ENCODE measurements around the gene NCOA4. TPM values are rescaled to one million over a fixed set of nuclear protein-coding genes. Genes with fewer than 3 reads are reported as not detected.

The NCOA4 gene
- total RNA-seq, 1 donor from 2014 or later = 191 TPM

DNA sequence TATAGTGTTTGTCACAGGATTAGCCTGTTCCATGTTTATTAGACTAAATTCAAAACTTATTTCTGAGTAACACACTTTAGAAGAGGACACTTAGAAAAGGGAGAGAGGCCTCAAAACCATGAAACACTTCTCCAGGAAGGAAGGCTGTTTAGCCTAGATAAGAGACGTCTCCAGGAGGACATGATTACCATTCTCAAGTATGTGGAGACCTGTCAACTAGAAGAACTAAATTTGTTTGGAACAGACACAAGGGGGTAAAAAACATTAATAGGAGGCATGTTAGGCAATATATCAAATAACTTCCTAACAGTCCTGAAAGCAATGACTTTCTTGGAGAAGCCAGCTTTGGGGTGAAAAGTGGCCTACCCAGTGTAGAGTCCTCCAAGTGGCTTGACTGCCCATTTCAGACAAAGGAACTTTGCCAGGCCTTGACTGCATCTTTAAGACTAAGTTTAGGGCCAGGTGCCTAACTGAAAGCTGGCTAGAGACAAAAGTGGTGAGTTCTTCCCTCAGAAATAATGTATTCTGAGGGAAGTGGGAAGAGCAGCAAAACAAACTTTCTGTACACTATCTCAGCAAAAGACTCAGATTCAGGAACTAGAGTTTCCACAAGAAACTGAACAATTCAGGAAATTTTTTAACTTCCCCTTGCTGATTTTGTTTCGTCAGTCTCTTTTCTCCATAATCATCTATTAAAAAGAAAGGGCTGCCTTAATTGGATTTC, 11.8 kb downstream of the NCOA4 start:
- peak overlapping the region; percentile 84 for H3K4me3 Mint-ChIP-seq (ENCODE audit: unreplicated experiment)
- H3K36me3 Mint-ChIP-seq (ENCODE audit: low read depth, unreplicated experiment) = peaks cover 13% of the 10 kb centered on the region
- H3K27ac Mint-ChIP-seq (ENCODE audit: unreplicated experiment) = peak overlapping the region; percentile 92
- no peaks in the 10 kb centered on the region for H3K9me3 Mint-ChIP-seq (ENCODE audit: unreplicated experiment)
- DNase-seq (ENCODE audit: low spot score) = no peak
- H3K27me3 Mint-ChIP-seq (ENCODE audit: unreplicated experiment) = peaks cover 1% of the 10 kb centered on the region
- peaks cover 47% of the 10 kb centered on the region for H3K4me1 Mint-ChIP-seq (ENCODE audit: unreplicated experiment)
- TF ChIP-seq, protein P1, sequence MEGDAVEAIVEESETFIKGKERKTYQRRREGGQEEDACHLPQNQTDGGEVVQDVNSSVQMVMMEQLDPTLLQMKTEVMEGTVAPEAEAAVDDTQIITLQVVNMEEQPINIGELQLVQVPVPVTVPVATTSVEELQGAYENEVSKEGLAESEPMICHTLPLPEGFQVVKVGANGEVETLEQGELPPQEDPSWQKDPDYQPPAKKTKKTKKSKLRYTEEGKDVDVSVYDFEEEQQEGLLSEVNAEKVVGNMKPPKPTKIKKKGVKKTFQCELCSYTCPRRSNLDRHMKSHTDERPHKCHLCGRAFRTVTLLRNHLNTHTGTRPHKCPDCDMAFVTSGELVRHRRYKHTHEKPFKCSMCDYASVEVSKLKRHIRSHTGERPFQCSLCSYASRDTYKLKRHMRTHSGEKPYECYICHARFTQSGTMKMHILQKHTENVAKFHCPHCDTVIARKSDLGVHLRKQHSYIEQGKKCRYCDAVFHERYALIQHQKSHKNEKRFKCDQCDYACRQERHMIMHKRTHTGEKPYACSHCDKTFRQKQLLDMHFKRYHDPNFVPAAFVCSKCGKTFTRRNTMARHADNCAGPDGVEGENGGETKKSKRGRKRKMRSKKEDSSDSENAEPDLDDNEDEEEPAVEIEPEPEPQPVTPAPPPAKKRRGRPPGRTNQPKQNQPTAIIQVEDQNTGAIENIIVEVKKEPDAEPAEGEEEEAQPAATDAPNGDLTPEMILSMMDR (IDR thresholded peaks at IDR 0.05; ENCODE audit: unreplicated experiment) = no peak

DNA sequence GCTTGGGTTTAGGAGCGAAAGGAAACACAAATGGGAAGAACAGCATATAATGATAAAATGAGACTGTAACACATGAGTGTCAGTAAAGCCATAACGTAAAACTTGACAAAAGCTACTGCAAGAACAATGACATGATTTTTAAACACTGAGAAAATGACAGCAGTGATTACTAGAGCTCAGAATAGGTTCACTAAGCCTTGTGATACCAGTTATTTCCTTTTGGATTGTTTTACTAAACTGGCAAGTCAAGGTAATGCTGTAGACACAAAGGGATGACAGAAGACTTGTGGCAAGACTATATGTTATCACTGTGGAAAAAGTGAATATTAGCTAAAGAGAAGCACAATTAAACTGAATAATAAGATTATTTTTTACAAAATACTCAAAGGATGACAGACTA, 12.7 kb downstream of the NCOA4 start:
- peaks cover 13% of the 10 kb centered on the region for H3K36me3 Mint-ChIP-seq (ENCODE audit: low read depth, unreplicated experiment)
- TF ChIP-seq, protein P1 (IDR thresholded peaks at IDR 0.05; ENCODE audit: unreplicated experiment) = no peak
- DNase-seq (ENCODE audit: low spot score) = no peak
- H3K27ac Mint-ChIP-seq (ENCODE audit: unreplicated experiment) = peak overlapping the region; percentile 92
- no peaks in the 10 kb centered on the region for H3K9me3 Mint-ChIP-seq (ENCODE audit: unreplicated experiment)
- peaks cover 1% of the 10 kb centered on the region for H3K27me3 Mint-ChIP-seq (ENCODE audit: unreplicated experiment)
- peak overlapping the region; percentile 47 for H3K4me3 Mint-ChIP-seq (ENCODE audit: unreplicated experiment)
- peaks cover 46% of the 10 kb centered on the region for H3K4me1 Mint-ChIP-seq (ENCODE audit: unreplicated experiment)

DNA sequence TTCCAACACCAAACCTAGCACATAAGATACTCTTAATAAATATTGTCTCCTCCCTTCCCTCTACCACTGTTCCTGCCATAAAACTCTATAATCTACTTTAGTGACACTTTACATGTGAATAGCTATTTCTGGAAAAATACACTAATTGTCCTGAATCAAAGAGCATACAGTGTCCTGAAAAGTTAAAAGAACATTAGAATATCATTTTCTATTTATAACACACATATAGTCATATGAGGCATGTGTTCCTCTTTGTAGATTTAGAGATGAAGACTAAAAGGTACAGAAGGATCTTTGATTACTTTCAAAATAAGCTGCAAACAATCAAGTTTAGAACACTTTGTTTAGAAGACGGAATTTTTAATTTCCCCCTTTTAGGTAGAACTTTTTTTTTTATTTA, 13.6 kb downstream of the NCOA4 start:
- TF ChIP-seq, protein P1 (IDR thresholded peaks at IDR 0.05; ENCODE audit: unreplicated experiment) = no peak

DNA sequence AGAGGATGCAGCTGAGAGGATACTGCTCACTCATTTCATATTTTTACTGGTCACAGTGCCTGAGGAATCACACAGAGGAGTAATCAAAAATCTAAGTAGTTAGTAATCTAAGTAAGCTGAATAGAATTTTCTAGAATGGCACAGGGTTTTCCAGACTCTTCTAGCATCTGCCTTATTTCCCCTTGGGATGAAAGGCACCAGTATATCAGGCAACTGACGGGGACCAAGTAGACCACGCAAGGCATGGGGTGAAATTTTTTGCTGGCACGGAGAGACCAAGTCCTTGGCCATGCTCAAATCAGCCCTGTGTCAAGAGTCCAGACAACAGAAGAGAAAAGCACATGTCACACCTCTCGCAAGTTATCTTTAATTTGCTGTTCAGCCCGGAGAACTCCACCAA, 14.2 kb downstream of the NCOA4 start:
- Mint-ChIP-seq H3K36me3 (ENCODE audit: low read depth, unreplicated experiment) (peaks cover 13% of the 10 kb centered on the region), H3K27ac (ENCODE audit: unreplicated experiment) (peak overlapping the region; percentile 18), H3K9me3 (ENCODE audit: unreplicated experiment) (no peaks in the 10 kb centered on the region), H3K4me3 (ENCODE audit: unreplicated experiment) (no peak overlapping the region), H3K27me3 (ENCODE audit: unreplicated experiment) (peaks cover 1% of the 10 kb centered on the region), H3K4me1 (ENCODE audit: unreplicated experiment) (peaks cover 36% of the 10 kb centered on the region)
- no peak for DNase-seq (ENCODE audit: low spot score)
- TF ChIP-seq, protein P1 (IDR thresholded peaks at IDR 0.05; ENCODE audit: unreplicated experiment) = no peak

More for the DNA sequence above, 13.6 kb downstream of the NCOA4 start:
- DNase-seq (ENCODE audit: low spot score) = no peak
- H3K4me1 Mint-ChIP-seq (ENCODE audit: unreplicated experiment) = peaks cover 40% of the 10 kb centered on the region
- no peak overlapping the region for H3K4me3 Mint-ChIP-seq (ENCODE audit: unreplicated experiment)
- peaks cover 13% of the 10 kb centered on the region for H3K36me3 Mint-ChIP-seq (ENCODE audit: low read depth, unreplicated experiment)
- peaks cover 1% of the 10 kb centered on the region for H3K27me3 Mint-ChIP-seq (ENCODE audit: unreplicated experiment)
- H3K27ac Mint-ChIP-seq (ENCODE audit: unreplicated experiment) = peak overlapping the region; percentile 37
- no peaks in the 10 kb centered on the region for H3K9me3 Mint-ChIP-seq (ENCODE audit: unreplicated experiment)

DNA sequence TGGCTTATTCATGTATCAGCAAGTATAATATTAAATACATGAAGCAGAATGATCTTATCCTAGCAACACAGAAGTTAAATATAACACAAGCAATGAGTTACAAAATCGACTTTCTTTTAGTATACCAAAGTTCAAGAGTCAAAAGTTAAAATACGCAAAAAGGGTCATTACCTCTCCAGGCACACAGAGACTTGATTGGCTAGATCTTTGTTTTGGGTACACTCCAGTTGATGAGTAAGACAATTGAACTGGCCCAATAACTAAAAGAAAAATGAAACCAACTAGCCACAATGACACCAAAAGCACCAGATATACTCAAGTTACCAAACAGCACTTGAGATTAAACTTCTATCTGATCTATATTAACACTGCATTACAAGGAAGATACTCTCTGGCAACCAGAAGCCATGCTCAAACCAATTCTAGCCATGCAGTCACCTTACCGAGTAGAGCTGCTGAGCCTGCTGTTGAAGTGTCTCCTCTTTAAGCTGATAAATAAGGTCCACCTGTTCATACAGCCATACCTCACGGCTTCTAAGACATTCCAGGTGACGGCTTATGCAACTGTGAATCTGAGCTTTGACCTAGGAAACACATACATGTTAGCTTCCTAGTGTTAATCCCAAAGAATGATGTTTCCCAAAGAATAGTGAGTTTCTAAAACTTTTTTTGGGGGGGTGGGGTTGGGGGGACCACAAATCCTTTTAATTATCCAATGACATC, 15.6 kb downstream of the NCOA4 start:
- H3K27ac Mint-ChIP-seq (ENCODE audit: unreplicated experiment) = no peak overlapping the region
- H3K4me1 Mint-ChIP-seq (ENCODE audit: unreplicated experiment) = peaks cover 34% of the 10 kb centered on the region
- H3K27me3 Mint-ChIP-seq (ENCODE audit: unreplicated experiment) = peaks cover 1% of the 10 kb centered on the region
- TF ChIP-seq, protein P1 (IDR thresholded peaks at IDR 0.05; ENCODE audit: unreplicated experiment) = no peak
- no peak for DNase-seq (ENCODE audit: low spot score)
- H3K9me3 Mint-ChIP-seq (ENCODE audit: unreplicated experiment) = no peaks in the 10 kb centered on the region
- no peak overlapping the region for H3K4me3 Mint-ChIP-seq (ENCODE audit: unreplicated experiment)
- peaks cover 23% of the 10 kb centered on the region for H3K36me3 Mint-ChIP-seq (ENCODE audit: low read depth, unreplicated experiment)

Measured in endothelial cell (in vitro differentiated cells).